Thyroid gland (tissue), 4 donors: Measurements from ENCODE around the gene ADCY1. TPM values are rescaled to one million over a fixed set of nuclear protein-coding genes. Genes with fewer than 3 reads are reported as not detected.

ENCODE experiments used
- DNase-seq, 2 donors: peaks; one replicate each; pipeline ENCODE4 v3.0.0-alpha.2; 2019
- H3K27ac ChIP-seq, 3 donors: fragments of 200-600 bp; sonication (generic); 1 replicate in 2 of 3; 2 replicates in 1 of 3; pipeline ENCODE4 v1.5.1; 2016 to 2019; ENCODE audit warnings: mild to moderate bottlenecking in 1 of 3, moderate library complexity in 1 of 3
- H3K27me3 ChIP-seq: fragments of 200-600 bp; sonication (generic); one replicate; pipeline ENCODE4 v1.5.1; 2019
- H3K36me3 ChIP-seq, 2 donors: fragments of 200-600 bp; sonication (generic); one replicate each; pipeline ENCODE4 v1.5.1; 2016 to 2019
- H3K4me1 ChIP-seq, 2 donors: fragments of 200-600 bp; sonication (generic); one replicate each; pipeline ENCODE4 v1.5.1; 2017 to 2019
- H3K4me3 ChIP-seq, 3 donors: fragments of 200-600 bp; sonication (generic); replicated peaks in 1 of 3; 1 replicate in 2 of 3; 2 replicates in 1 of 3; pipeline ENCODE4 v1.5.1; 2016; ENCODE audit warnings: mild to moderate bottlenecking in 1 of 3
- H3K9me3 ChIP-seq: fragments of 200-600 bp; sonication (generic); one replicate; pipeline ENCODE4 v1.5.1; 2017
- CTCF ChIP-seq, 6 experiments: fragments of 200-600 bp in 3 of 6; fragments of 450-650 bp in 3 of 6; sonication (generic) in 3 of 6; IDR thresholded peaks; one replicate each; pipeline ENCODE4 v1.5.1; 2016 to 2019; ENCODE audit warnings: antibody characterized with exemption in 6 of 6, mild to moderate bottlenecking in 2 of 6, inconsistent platforms in 1 of 6, moderate library complexity in 1 of 6
- POLR2A ChIP-seq, 2 donors: fragments of 450-650 bp; IDR thresholded peaks; one replicate each; pipeline ENCODE4 v1.6.1; 2017; ENCODE audit warnings: antibody characterized with exemption in 2 of 2, mild to moderate bottlenecking in 2 of 2, moderate library complexity in 1 of 2
- WGBS, 2 donors: methylation state at CpG; one replicate each; pipeline ENCODE4 v1.1.5; 2017; 5-methylcytosine and 5-hydroxymethylcytosine counted together
- intact Hi-C: fragments of 100-400 bp; cut with DNase I; formaldehyde crosslinking; loops from one replicate; pipeline ENCODE4 v1.15.1; 2023
- total RNA-seq, 4 donors: library from RNA; depleted of rRNA; stranded (reverse); fragments of >200 nt; gene quantifications; one replicate each; pipeline ENCODE4 v1.2.3, GENCODE V29; 2016

The ADCY1 gene
- total RNA-seq, 4 donors from 2014 or later = 5.8 to 11.6 (median 7.7) TPM

- no peak overlapping the region for H3K4me3 ChIP-seq
- no peak for TF ChIP-seq POLR2A (IDR thresholded peaks at IDR 0.05)
- TF ChIP-seq CTCF (IDR thresholded peaks at IDR 0.05) = no peak
- no peaks in the 10 kb centered on the region for H3K4me1 ChIP-seq
- WGBS, 2 donors = 93% methylated on average over 6 of the region's 6 CpGs
- H3K27me3 ChIP-seq = no peaks in the 10 kb centered on the region
- no peak for DNase-seq
- H3K36me3 ChIP-seq = no peaks in the 10 kb centered on the region
- H3K9me3 ChIP-seq = no peaks in the 10 kb centered on the region
- H3K27ac ChIP-seq = no peak overlapping the region
- intact Hi-C loops = no loop called here
Measured at GRCh38 chr7:45712872-45713668, 138.9 kb downstream of the ADCY1 start.

DNA sequence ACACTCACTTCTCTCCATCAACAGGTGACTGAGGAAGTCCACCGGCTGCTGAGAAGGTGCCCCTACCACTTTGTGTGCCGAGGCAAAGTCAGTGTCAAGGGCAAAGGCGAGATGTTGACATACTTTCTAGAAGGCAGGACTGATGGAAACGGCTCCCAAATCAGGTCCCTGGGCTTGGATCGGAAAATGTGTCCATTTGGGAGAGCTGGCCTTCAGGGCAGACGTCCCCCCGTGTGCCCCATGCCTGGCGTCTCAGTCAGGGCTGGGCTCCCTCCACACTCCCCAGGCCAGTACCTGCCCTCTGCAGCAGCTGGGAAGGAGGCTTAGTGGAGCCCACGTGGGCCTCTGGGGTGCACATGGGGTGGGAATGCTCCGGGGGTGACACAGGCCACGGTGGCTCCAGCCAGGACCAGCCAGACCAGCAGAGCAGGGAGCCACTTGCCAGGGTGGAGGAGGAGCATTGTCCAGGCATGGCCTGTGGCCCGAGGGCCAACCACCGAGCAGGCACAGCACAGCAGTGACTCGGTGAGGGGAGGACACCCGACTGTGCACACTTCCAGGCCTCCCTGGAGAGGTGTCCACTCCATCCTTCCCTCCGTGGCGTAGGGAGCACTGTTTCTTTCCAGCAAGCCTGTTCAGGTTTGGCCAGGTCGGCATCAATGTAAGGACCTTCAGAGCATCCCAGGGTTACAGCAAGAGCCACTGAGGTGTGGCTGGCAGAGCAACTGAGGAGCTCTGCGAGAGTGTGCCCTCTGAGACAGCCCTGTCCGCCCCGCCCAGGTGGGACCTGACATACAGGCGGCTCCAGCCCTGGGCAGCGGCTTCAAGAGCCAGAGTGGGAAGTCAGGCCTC is 139.7 kb downstream of the ADCY1 start:
- Histone ChIP-seq H3K36me3 (no peaks in the 10 kb centered on the region), H3K27ac (no peak overlapping the region), H3K9me3 (no peaks in the 10 kb centered on the region), H3K4me1 (no peaks in the 10 kb centered on the region), H3K27me3 (no peaks in the 10 kb centered on the region), H3K4me3 (no peak overlapping the region)
- TF ChIP-seq POLR2A (IDR thresholded peaks at IDR 0.05) = no peak
- DNase-seq = no peak
- 90% methylated on average over 22 to 23 of the region's 23 CpGs for WGBS, 2 donors
- intact Hi-C loops = no loop called here

DNA sequence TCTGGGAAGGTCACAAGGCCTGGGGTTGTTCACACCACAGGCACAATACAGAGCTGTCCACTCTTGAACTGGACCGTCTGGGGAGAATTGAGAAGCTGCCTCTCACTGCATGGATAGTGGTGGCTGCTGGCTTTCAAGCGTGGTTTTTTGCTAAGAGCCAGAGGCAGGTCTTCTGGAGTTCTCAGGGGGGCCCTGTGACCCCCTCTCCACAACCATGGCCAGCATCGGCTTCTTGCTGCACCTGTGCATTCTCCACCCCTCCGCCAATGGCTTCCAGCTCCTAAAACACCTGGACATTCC is 140.3 kb downstream of the ADCY1 start:
- WGBS, 2 donors = 92 to 95% methylated on average over 3 of the region's 4 CpGs
- intact Hi-C loops = no loop called here
- no peak overlapping the region for H3K4me3 ChIP-seq
- H3K36me3 ChIP-seq = no peaks in the 10 kb centered on the region
- H3K27me3 ChIP-seq = no peaks in the 10 kb centered on the region
- H3K9me3 ChIP-seq = no peaks in the 10 kb centered on the region
- H3K4me1 ChIP-seq = no peaks in the 10 kb centered on the region
- DNase-seq = no peak
- TF ChIP-seq POLR2A (IDR thresholded peaks at IDR 0.05) (no peak), CTCF (IDR thresholded peaks at IDR 0.05) (no peak)
- H3K27ac ChIP-seq = no peak overlapping the region

DNA sequence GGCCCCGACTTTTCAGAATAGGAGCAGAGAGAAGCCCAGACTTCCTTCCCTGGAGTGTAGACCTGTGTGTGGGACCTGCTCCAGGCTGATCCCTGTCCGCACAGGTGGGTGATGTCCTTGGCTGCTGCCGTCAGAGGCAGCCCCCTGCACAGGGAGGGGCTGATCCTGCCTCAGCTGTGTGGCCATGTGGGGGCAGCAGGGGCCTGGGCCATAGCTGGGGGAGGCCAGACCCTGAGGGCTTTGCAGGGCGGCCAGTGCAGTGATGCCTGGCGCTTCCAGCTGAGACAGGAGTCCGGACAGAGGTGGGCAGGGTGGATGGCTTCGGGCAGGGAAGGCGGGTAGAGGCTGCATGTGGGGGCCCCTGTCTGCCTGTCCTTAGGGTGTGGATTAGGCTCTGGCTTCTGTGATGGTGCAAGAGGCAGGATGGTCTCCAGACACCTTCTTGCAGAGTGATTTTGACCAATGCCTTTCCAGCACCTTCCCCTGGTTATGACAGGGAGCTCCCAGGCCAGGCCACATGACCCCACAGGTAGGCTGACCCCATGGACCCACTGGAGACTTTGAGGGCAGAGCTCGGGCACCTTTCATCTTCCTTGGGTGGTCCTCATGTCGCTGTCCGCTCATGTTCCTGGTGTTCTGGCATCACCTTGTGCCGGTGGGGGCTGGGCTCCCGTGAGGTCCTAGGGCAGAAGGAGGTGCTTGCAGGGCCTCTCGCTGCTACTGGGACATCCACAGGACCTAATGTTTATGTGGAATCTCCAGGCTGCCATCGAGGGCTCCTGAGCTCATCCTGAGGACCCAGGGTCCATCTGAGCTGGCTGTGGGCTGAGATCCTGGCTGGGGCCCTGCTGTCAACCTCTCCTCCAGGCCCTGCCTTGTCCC is 141.5 kb downstream of the ADCY1 start:
- 92 to 94% methylated on average over 12 to 13 of the region's 15 CpGs for WGBS, 2 donors
- H3K27ac ChIP-seq = no peak overlapping the region
- H3K4me3 ChIP-seq = no peak overlapping the region
- DNase-seq = no peak
- H3K27me3 ChIP-seq = no peaks in the 10 kb centered on the region
- TF ChIP-seq POLR2A (IDR thresholded peaks at IDR 0.05) (no peak), CTCF (IDR thresholded peaks at IDR 0.05) (no peak)
- no peaks in the 10 kb centered on the region for H3K4me1 ChIP-seq
- H3K36me3 ChIP-seq = no peaks in the 10 kb centered on the region
- intact Hi-C loops = no loop called here
- H3K9me3 ChIP-seq = no peaks in the 10 kb centered on the region

DNA sequence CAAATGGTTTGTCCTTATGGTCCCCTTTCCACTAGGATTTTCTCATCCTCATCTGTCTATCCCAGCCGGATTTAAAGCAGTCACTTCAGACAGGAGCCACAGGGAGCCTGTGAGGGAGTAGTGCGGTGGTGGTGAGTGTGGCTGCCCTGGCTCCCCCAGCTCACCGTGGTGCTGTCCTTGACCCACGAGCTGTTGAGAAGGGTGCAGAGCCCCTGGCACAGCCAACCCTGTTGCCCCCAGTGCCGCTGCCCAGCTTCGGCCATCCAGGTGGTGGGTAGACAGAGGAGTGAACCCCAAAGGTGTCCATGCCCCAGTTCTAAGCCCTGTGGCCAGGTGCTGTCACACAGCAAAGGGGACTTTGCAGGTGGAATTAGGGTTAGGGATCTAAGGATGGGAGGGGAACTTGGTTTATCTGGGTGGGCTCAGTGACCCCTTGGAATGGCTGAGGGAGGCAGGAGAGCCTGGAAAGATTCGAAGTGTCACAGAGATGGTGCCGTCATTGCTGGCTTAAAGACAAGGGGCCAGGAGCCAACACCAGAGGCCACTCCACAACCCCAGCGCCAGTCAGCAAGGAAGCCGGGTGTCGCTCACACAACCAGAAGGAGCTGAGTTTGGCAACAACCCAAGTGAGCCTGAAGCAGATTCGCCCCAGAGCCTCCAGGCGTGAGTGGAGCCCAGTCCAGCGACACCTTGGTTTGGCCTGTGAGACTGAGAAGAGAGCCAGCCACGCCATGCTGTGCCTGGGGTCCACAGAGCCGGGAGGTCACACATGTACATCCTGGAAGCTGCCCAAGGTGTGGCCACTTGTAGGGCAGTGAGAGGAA is 142.4 kb downstream of the ADCY1 start:
- Histone ChIP-seq H3K27me3 (no peaks in the 10 kb centered on the region), H3K9me3 (no peaks in the 10 kb centered on the region), H3K27ac (no peak overlapping the region), H3K4me1 (no peaks in the 10 kb centered on the region), H3K4me3 (no peak overlapping the region), H3K36me3 (no peaks in the 10 kb centered on the region)
- TF ChIP-seq POLR2A (IDR thresholded peaks at IDR 0.05) (no peak), CTCF (IDR thresholded peaks at IDR 0.05) (no peak)
- WGBS, 2 donors = 61 to 69% methylated on average over 6 to 16 of the region's 16 CpGs
- intact Hi-C loops = no loop called here
- peak; percentile 81 to 87 for DNase-seq
